SK-N-MC (cell line): ENCODE measurements around the gene POR.
"Not testable (repeated sequence)": the region's sequence is repeated elsewhere in the genome, so short reads cannot be mapped to it uniquely, and the experiment has no call there.

Source experiments
- DNase-seq: peaks from one replicate; pipeline ENCODE4 v3.0.0-alpha.2; 2011; ENCODE audit warnings: low read depth, low spot score
- H3K27ac ChIP-seq: fragments of 200-600 bp; sonication (generic); 2 replicates; pipeline ENCODE4 v1.5.1; 2016; ENCODE audit warnings: mixed run types
- H3K36me3 ChIP-seq: fragments of 200-600 bp; sonication (generic); 2 replicates; pipeline ENCODE4 v1.6.1; 2017; ENCODE audit warnings: antibody characterized with exemption, low read length, mixed read lengths; ENCODE audit not compliant: insufficient read depth
- H3K4me3 ChIP-seq: fragments of 200-600 bp; sonication (generic); 2 replicates; pipeline ENCODE4 v1.5.1; 2016
- H3K9ac ChIP-seq: fragments of 200-600 bp; sonication (generic); 2 replicates; pipeline ENCODE4 v1.8.0; 2017; ENCODE audit warnings: mixed run types, mixed read lengths; ENCODE audit not compliant: insufficient read length
- H3K9me3 ChIP-seq: fragments of 200-600 bp; sonication (generic); 2 replicates; pipeline ENCODE4 v1.6.1; 2017; ENCODE audit warnings: low read depth, mild to moderate bottlenecking, antibody characterized with exemption, low read length, moderate library complexity, mixed read lengths
- EZH2 ChIP-seq: fragments of 200-600 bp; sonication (generic); IDR thresholded peaks from one replicate; pipeline ENCODE4 v1.6.1; 2017; ENCODE audit warnings: antibody characterized with exemption
- FOXP2 ChIP-seq: optimal IDR thresholded peaks from 2 replicates; pipeline ENCODE3; 2011; ENCODE audit warnings: mild to moderate bottlenecking, moderate library complexity; ENCODE audit not compliant: insufficient read depth; ENCODE audit errors: extremely low read length, control extremely low read depth
- POLR2AphosphoS5 ChIP-seq: IDR thresholded peaks from 2 replicates; pipeline ENCODE4 v1.6.1; 2012; ENCODE audit warnings: mild to moderate bottlenecking, low read depth, low read length, borderline replicate concordance

Gene POR

GRCh38 chr7:75995052-75995471 lies 80.1 kb downstream of the POR start:
- no peak for TF ChIP-seq FOXP2
- TF ChIP-seq EZH2 = no peak
- no peak for TF ChIP-seq POLR2AphosphoS5
- H3K27ac ChIP-seq = no peak overlapping the region
- no peaks in the 10 kb centered on the region for H3K36me3 ChIP-seq
- no peaks in the 10 kb centered on the region for H3K9me3 ChIP-seq
- peak overlapping the region; percentile 87 for H3K4me3 ChIP-seq
- no peak for DNase-seq
- peak overlapping the region; percentile 53 for H3K9ac ChIP-seq

GRCh38 chr7:75995996-75996395 lies 81.0 kb downstream of the POR start:
- H3K9ac ChIP-seq = no peak overlapping the region
- H3K4me3 ChIP-seq = no peak overlapping the region
- H3K27ac ChIP-seq = no peak overlapping the region
- no peaks in the 10 kb centered on the region for H3K36me3 ChIP-seq
- no peak for DNase-seq
- H3K9me3 ChIP-seq = no peaks in the 10 kb centered on the region
- no peak for TF ChIP-seq FOXP2
- TF ChIP-seq POLR2AphosphoS5 = no peak

DNA sequence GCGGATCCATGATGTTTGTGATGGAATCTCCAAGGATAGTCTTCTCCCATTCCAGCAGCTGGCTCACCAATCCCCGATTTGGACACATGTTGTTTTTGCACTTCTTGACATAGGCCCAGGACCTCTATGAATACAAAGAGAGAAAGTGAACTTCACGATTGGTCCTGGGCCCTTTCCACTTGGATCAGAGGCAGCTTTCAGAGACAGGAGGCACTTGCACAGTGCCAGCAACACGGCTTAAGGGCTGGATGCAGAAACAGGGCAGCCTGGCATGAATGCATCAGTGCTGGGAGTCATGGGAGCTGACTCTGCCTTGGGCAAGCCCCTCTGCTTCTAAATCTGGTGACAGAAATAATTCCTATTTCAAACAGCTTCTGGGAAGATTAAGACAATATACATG lies 81.5 kb downstream of the POR start:
- Histone ChIP-seq H3K9me3 (no peaks in the 10 kb centered on the region), H3K27ac (no peak overlapping the region), H3K36me3 (no peaks in the 10 kb centered on the region), H3K4me3 (no peak overlapping the region), H3K9ac (no peak overlapping the region)
- no peak for TF ChIP-seq POLR2AphosphoS5
- TF ChIP-seq FOXP2 = no peak
- no peak for TF ChIP-seq EZH2
- DNase-seq = no peak

DNA sequence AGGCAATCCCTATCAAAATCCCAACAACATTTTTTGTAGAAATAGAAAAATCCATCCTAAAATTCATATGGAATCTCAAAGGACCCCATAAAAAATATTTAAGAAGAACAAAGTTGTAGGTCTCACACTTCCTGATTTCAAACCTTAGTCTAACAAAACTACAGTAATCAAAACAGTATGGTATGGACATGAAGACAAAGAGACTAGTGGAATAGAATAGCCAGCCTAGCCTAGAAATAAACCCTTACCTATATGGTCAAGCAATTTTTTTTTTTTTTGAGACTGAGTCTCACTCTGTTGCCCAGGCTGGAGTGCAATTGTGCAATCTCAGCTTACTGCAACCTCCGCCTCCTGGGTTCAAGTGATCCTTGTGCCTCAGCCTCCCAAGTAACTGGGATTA lies 83.1 kb downstream of the POR start:
- no peak overlapping the region for H3K27ac ChIP-seq
- no peak for DNase-seq
- no peak overlapping the region for H3K4me3 ChIP-seq
- H3K36me3 ChIP-seq = no peaks in the 10 kb centered on the region
- H3K9me3 ChIP-seq = no peaks in the 10 kb centered on the region
- TF ChIP-seq POLR2AphosphoS5 = no peak
- no peak for TF ChIP-seq FOXP2
- TF ChIP-seq EZH2 = no peak
- H3K9ac ChIP-seq = no peak overlapping the region

DNA sequence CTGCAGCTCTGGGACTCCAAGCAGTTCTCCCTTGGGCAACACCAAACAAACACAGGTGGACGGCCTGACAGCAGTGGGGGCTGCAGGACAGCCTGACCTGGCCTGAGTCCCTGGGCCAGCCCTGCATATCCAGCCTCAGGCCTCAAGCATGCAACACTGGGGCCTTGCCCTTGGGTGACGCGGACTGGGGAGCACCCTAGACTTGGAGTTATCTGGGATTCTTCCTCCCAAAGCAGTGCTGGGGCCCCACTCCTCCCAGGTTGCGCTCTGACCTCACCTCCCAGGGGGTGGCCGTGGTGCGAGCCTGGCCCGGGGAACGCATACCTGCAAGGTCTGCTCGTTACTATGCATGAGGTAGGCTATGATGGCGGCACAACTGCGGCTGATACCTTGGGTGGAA lies 85.6 kb downstream of the POR start:
- no peaks in the 10 kb centered on the region for H3K9me3 ChIP-seq
- no peak for TF ChIP-seq FOXP2
- no peak for TF ChIP-seq EZH2
- TF ChIP-seq POLR2AphosphoS5 = no peak
- H3K9ac ChIP-seq = no peak overlapping the region
- no peak overlapping the region for H3K4me3 ChIP-seq
- no peak for DNase-seq
- no peak overlapping the region for H3K27ac ChIP-seq
- no peaks in the 10 kb centered on the region for H3K36me3 ChIP-seq

DNA sequence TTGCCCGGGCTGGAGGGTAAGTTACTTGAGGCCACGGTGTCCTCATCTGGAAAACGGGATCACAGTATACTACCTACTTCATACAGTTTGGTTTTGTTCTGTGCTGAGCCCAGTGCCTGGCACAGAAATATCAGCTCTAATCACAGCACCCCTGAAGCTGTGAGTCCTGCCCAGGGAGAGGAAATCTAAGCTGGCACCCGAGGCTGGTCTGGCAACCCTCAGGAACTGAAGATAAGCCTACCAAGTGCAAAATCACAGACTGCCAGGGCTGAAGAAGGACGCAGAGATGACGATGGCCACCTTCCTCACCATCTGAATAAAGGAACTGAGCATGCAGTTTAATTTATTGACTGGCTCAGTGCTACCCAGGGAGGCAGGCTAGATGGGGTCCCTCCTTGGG lies 87.2 kb downstream of the POR start:
- no peak for DNase-seq
- no peak overlapping the region for H3K4me3 ChIP-seq
- H3K36me3 ChIP-seq = no peaks in the 10 kb centered on the region
- H3K9ac ChIP-seq = no peak overlapping the region
- H3K9me3 ChIP-seq = no peaks in the 10 kb centered on the region
- H3K27ac ChIP-seq = no peak overlapping the region
- TF ChIP-seq EZH2 = no peak
- TF ChIP-seq FOXP2 = no peak
- TF ChIP-seq POLR2AphosphoS5 = no peak

GRCh38 chr7:76002822-76003221 lies 87.9 kb downstream of the POR start:
- Histone ChIP-seq H3K27ac (no peak overlapping the region), H3K36me3 (no peaks in the 10 kb centered on the region), H3K9me3 (no peaks in the 10 kb centered on the region), H3K9ac (no peak overlapping the region), H3K4me3 (no peak overlapping the region)
- no peak for DNase-seq
- no peak for TF ChIP-seq POLR2AphosphoS5
- no peak for TF ChIP-seq FOXP2
- TF ChIP-seq EZH2 = no peak

- H3K9me3 ChIP-seq = no peaks in the 10 kb centered on the region
These were observed 88.4 kb downstream of the POR start for GRCh38 chr7:76003351-76003750.

DNA sequence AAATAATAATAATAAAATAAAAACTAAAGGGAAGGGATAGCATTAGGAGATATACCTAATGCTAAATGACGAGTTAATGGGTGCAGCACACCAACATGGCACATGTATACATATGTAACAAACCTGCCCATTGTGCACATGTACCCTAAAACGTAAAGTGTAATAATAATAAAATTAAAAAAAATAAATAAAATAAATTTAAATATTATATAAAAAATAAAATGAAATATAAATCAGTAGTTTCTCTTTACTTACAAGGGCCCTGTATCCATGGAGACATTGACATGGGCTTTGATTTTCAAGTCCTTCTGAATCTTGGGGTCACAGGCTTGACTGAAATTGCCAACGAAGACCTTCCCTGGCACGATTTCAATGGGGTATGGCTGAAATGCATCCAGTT lies 90.0 kb downstream of the POR start:
- not testable (repeated sequence) for H3K9ac ChIP-seq

More at GRCh38 chr7:76003351-76003750, 88.4 kb downstream of the POR start:
- H3K9ac ChIP-seq = no peak overlapping the region
- H3K36me3 ChIP-seq = no peaks in the 10 kb centered on the region
- no peak overlapping the region for H3K27ac ChIP-seq
- no peak overlapping the region for H3K4me3 ChIP-seq
- TF ChIP-seq POLR2AphosphoS5 (no peak), EZH2 (no peak), FOXP2 (no peak)
- DNase-seq = no peak

More for the DNA sequence above, 90.0 kb downstream of the POR start:
- H3K36me3 ChIP-seq, H3K9me3 ChIP-seq, DNase-seq, H3K4me3 ChIP-seq, H3K27ac ChIP-seq: not testable (repeated sequence)
